ENCODE measurements around the gene OBSCN. TPM values are rescaled to one million over a fixed set of nuclear protein-coding genes. Genes with fewer than 3 reads are reported as not detected.

Gene OBSCN
- total RNA-seq, 1 experiment from 2014 or later, result 33.3 TPM

DNA sequence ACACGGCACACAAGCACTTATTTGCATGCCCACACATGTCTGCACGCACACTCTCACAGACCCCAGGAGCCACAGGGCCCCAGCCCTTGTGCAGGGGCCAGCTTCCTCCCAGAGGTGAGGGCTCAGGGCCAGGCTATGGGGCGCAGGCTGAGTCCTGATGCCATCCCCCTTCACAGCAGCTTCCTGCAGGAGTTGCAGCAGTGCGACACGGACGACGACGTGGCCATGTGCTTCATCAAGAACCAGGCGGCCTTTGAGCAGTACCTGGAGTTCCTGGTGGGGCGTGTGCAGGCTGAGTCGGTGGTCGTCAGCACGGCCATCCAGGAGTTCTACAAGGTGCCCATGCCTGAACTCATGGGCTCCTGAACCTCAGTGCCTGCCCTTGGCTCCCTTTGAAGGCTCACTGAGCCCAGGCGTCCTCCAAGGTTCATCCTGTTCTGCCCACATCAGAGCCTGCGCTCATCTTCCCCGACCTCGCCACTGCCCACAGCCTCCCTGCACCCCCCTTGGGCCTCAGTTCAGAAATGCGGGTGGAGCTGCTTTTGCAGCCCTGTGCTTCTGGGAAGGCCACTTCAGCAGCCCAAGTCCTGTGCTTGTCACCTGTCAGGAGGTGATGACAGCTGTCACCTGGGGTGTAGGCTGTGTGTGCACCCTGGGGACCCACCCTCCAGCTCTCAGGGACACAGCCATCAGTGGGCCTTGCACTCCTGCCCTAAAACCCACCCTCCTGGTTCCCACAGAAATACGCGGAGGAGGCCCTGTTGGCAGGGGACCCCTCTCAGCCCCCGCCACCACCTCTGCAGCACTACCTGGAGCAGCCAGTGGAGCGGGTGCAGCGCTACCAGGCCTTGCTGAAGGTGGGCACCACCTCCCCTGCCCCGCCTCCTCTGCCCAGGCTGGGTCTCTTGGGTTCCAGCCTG, 132.2 kb downstream of the OBSCN start:
- no peak overlapping the region for H2BK5ac ChIP-seq (ENCODE audit: insufficient read length, low read length)
- Mint-ChIP-seq H3K4me1 (no peaks in the 10 kb centered on the region), H3K4me3 (no peak overlapping the region), H3K9me3 (peaks cover 0 to 4% of the 10 kb centered on the region in 2 experiments; a peak in 1 of 5 replicates), H3K36me3 (ENCODE audit: insufficient read depth in 1 of 3, low read depth in 3 of 3) (peaks cover 20 to 30% (median 30%) of the 10 kb centered on the region in 3 experiments; a peak in 6 of 7 replicates), H3K27me3 (ENCODE audit: low read depth) (no peaks in the 10 kb centered on the region), H3K27ac (no peak overlapping the region; a peak in 1 of 7 replicates)
- H3K79me1 ChIP-seq (ENCODE audit: insufficient read depth, low read depth, low read length, poor library complexity, severe bottlenecking), result no peaks in the 10 kb centered on the region
- H3K56ac ChIP-seq (ENCODE audit: insufficient read length, low read depth, low read length), result no peak overlapping the region
- WGBS (ENCODE audit: extremely low coverage, insufficient read length, low lambda C conversion rate), result no CpG with 5 or more reads among the region's 24 CpGs
- H4K91ac ChIP-seq (ENCODE audit: insufficient read length, low read depth, low read length), result no peak overlapping the region
- H3K4me1 ChIP-seq (ENCODE audit: insufficient read depth, low read length), result no peaks in the 10 kb centered on the region
- no peak overlapping the region for H3K4ac ChIP-seq (ENCODE audit: low read depth, low read length)
- no peak overlapping the region for H4K8ac ChIP-seq (replicated peaks; ENCODE audit: insufficient read length, low read depth, low read length)
- H2BK15ac ChIP-seq (ENCODE audit: low read depth, low read length), result no peak overlapping the region
- H3K27ac ChIP-seq (ENCODE audit: insufficient read length, low read depth, low read length), result no peak overlapping the region
- H4K20me1 ChIP-seq (ENCODE audit: control insufficient read depth, insufficient read depth, insufficient read length), result no peaks in the 10 kb centered on the region
- no peak overlapping the region for H3K4me2 ChIP-seq (ENCODE audit: insufficient read depth, insufficient read length, low read length)
- no peak overlapping the region for H2AK5ac ChIP-seq (ENCODE audit: insufficient read length, low read length)
- TF ChIP-seq, protein P1, sequence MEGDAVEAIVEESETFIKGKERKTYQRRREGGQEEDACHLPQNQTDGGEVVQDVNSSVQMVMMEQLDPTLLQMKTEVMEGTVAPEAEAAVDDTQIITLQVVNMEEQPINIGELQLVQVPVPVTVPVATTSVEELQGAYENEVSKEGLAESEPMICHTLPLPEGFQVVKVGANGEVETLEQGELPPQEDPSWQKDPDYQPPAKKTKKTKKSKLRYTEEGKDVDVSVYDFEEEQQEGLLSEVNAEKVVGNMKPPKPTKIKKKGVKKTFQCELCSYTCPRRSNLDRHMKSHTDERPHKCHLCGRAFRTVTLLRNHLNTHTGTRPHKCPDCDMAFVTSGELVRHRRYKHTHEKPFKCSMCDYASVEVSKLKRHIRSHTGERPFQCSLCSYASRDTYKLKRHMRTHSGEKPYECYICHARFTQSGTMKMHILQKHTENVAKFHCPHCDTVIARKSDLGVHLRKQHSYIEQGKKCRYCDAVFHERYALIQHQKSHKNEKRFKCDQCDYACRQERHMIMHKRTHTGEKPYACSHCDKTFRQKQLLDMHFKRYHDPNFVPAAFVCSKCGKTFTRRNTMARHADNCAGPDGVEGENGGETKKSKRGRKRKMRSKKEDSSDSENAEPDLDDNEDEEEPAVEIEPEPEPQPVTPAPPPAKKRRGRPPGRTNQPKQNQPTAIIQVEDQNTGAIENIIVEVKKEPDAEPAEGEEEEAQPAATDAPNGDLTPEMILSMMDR (conservative IDR thresholded peaks at IDR 0.05), result no peak
- H2AFZ ChIP-seq (ENCODE audit: low read length), result no peak overlapping the region
- H3T11ph ChIP-seq (ENCODE audit: low read length), result no peak overlapping the region
- no peak overlapping the region for H2BK120ac ChIP-seq (ENCODE audit: low read depth, low read length, poor library complexity, severe bottlenecking)
- no peak overlapping the region for H3K23ac ChIP-seq (ENCODE audit: insufficient read length, low read depth, low read length)
- H2BK20ac ChIP-seq (ENCODE audit: low read depth, low read length, poor library complexity, severe bottlenecking), result no peak overlapping the region
- no peaks in the 10 kb centered on the region for H3K79me2 ChIP-seq (ENCODE audit: insufficient read depth, low read length)
- peak; percentile 19 for DNase-seq
- H2BK12ac ChIP-seq (ENCODE audit: insufficient read length, low read depth, low read length), result no peak overlapping the region
- H3K9ac ChIP-seq (ENCODE audit: extremely low read depth, insufficient read length, low read length), result no peak overlapping the region
- no peaks in the 10 kb centered on the region for H3K27me3 ChIP-seq (ENCODE audit: insufficient read depth, low read length)
- no peak overlapping the region for H4K5ac ChIP-seq (ENCODE audit: insufficient read length, low read depth, low read length)
- no peak overlapping the region for H3K14ac ChIP-seq (ENCODE audit: insufficient read depth, low read length)
- H3K23me2 ChIP-seq (ENCODE audit: insufficient read length, low read depth, low read length, poor library complexity, severe bottlenecking), result no peaks in the 10 kb centered on the region
- H3K9me3 ChIP-seq (ENCODE audit: control insufficient read depth, low read depth, low read length), result peaks cover 6% of the 10 kb centered on the region
- H3K18ac ChIP-seq (ENCODE audit: insufficient read length, low read depth, low read length), result no peak overlapping the region

Data from H9 (cell line).